Measurements from ENCODE around the gene PCBP3. TPM values are rescaled to one million over a fixed set of nuclear protein-coding genes. Genes with fewer than 3 reads are reported as not detected.

PCBP3 gene
- total RNA-seq, 1 experiment from 2014 or later = 10.9 TPM

- Histone ChIP-seq H3K9ac (ENCODE audit: extremely low read depth, insufficient read length, low read length) (no peak overlapping the region), H4K20me1 (ENCODE audit: control insufficient read depth, insufficient read depth, insufficient read length) (peaks cover 3% of the 10 kb centered on the region), H3K18ac (ENCODE audit: insufficient read length, low read depth, low read length) (no peak overlapping the region), H3K4me2 (ENCODE audit: insufficient read depth, insufficient read length, low read length) (no peak overlapping the region), H3K23me2 (ENCODE audit: insufficient read length, low read depth, low read length, poor library complexity, severe bottlenecking) (no peaks in the 10 kb centered on the region), H3K9me3 (ENCODE audit: control insufficient read depth, low read depth, low read length) (no peaks in the 10 kb centered on the region), H3K56ac (ENCODE audit: insufficient read length, low read depth, low read length) (no peak overlapping the region), H3K27me3 (ENCODE audit: insufficient read depth, low read length) (no peaks in the 10 kb centered on the region), H2BK120ac (ENCODE audit: low read depth, low read length, poor library complexity, severe bottlenecking) (no peak overlapping the region), H3K23ac (ENCODE audit: insufficient read length, low read depth, low read length) (no peak overlapping the region), H3K4me1 (ENCODE audit: insufficient read depth, low read length) (no peaks in the 10 kb centered on the region), H3K27ac (ENCODE audit: insufficient read length, low read depth, low read length) (no peak overlapping the region), H2AFZ (ENCODE audit: low read length) (no peak overlapping the region), H3K4ac (ENCODE audit: low read depth, low read length) (no peak overlapping the region), H4K91ac (ENCODE audit: insufficient read length, low read depth, low read length) (no peak overlapping the region), H2BK5ac (ENCODE audit: insufficient read length, low read length) (no peak overlapping the region), H3T11ph (ENCODE audit: low read length) (no peak overlapping the region), H2AK5ac (ENCODE audit: insufficient read length, low read length) (no peak overlapping the region), H4K8ac (replicated peaks; ENCODE audit: insufficient read length, low read depth, low read length) (no peak overlapping the region), H4K5ac (ENCODE audit: insufficient read length, low read depth, low read length) (no peak overlapping the region), H2BK20ac (ENCODE audit: low read depth, low read length, poor library complexity, severe bottlenecking) (no peak overlapping the region), H3K79me2 (ENCODE audit: insufficient read depth, low read length) (no peaks in the 10 kb centered on the region), H3K79me1 (ENCODE audit: insufficient read depth, low read depth, low read length, poor library complexity, severe bottlenecking) (no peaks in the 10 kb centered on the region), H2BK15ac (ENCODE audit: low read depth, low read length) (no peak overlapping the region), H3K14ac (ENCODE audit: insufficient read depth, low read length) (no peak overlapping the region), H2BK12ac (ENCODE audit: insufficient read length, low read depth, low read length) (no peak overlapping the region)
- no peaks in the 10 kb centered on the region; the same call in 1 of the 2 replicates for H3K27me3 Mint-ChIP-seq (ENCODE audit: low read depth)
- peaks cover 0 to 4% (median 0%) of the 10 kb centered on the region in 3 experiments; a peak in 2 of 7 replicates for H3K36me3 Mint-ChIP-seq (ENCODE audit: insufficient read depth in 1 of 3, low read depth in 3 of 3)
- H3K4me3 Mint-ChIP-seq = no peak overlapping the region
- no peak for DNase-seq
- H3K9me3 Mint-ChIP-seq = no peaks in the 10 kb centered on the region; a peak in 3 of 5 replicates
- TF ChIP-seq CTCF (conservative IDR thresholded peaks at IDR 0.05) = no peak
- WGBS (ENCODE audit: extremely low coverage, insufficient read length, low lambda C conversion rate) = no CpG with 5 or more reads among the region's 8 CpGs
- no peak overlapping the region for H3K27ac Mint-ChIP-seq
- H3K4me1 Mint-ChIP-seq = no peaks in the 10 kb centered on the region
Observed at GRCh38 chr21:45787371-45787770, 143.8 kb downstream of the PCBP3 start.
